Measurements from ENCODE around the gene TGIF2.
"Not testable (repeated sequence)": the region's sequence is repeated elsewhere in the genome, so short reads cannot be mapped to it uniquely, and the experiment has no call there.

The TGIF2 gene

GRCh38 chr20:36547186-36548005, 26.0 kb upstream of the TGIF2 start:
- DNase-seq = no peak

- no peak for DNase-seq
These were observed 25.4 kb upstream of the TGIF2 start for GRCh38 chr20:36548006-36548315.

- no peak for DNase-seq
These were observed 24.4 kb upstream of the TGIF2 start for GRCh38 chr20:36548704-36549627.

GRCh38 chr20:36549628-36549941, 23.8 kb upstream of the TGIF2 start:
- no peak for DNase-seq

- DNase-seq = no peak
These were observed 23.2 kb upstream of the TGIF2 start for GRCh38 chr20:36549942-36550789.

- no peak for DNase-seq
These were observed 22.6 kb upstream of the TGIF2 start for GRCh38 chr20:36550790-36551299.

- no peak for DNase-seq
These were observed 18.1 kb upstream of the TGIF2 start for GRCh38 chr20:36555248-36555647.

- DNase-seq = no peak
These were observed 10.7 kb upstream of the TGIF2 start for GRCh38 chr20:36562724-36563123.

GRCh38 chr20:36563374-36563773, 10.0 kb upstream of the TGIF2 start:
- no peak for DNase-seq

GRCh38 chr20:36564078-36564725, 9.2 kb upstream of the TGIF2 start:
- DNase-seq = not testable (repeated sequence)

GRCh38 chr20:36564726-36565121, 8.7 kb upstream of the TGIF2 start:
- DNase-seq = not testable (repeated sequence)

GRCh38 chr20:36565520-36565919, 7.9 kb upstream of the TGIF2 start:
- no peak for DNase-seq

GRCh38 chr20:36569847-36570429, 3.5 kb upstream of the TGIF2 start:
- no peak for DNase-seq

- DNase-seq = no peak
These were observed 1.6 kb upstream of the TGIF2 start for GRCh38 chr20:36571564-36572504.

GRCh38 chr20:36572701-36573102, 695 bp upstream of the TGIF2 start:
- DNase-seq = peak; percentile 56 to 73 (median 66)

- DNase-seq = peak in 2 of 4 experiments; percentile 25 to 35
These were observed 485 bp downstream of the TGIF2 start for GRCh38 chr20:36573798-36574365.

GRCh38 chr20:36574366-36575135, 1.2 kb downstream of the TGIF2 start:
- peak; percentile 17 to 45 (median 31) for DNase-seq

- no peak for DNase-seq
These were observed 2.7 kb downstream of the TGIF2 start for GRCh38 chr20:36576081-36576445.

GRCh38 chr20:36578356-36579041, 5.1 kb downstream of the TGIF2 start:
- no peak for DNase-seq
